Measurements from ENCODE around the gene SRGAP1. TPM values are rescaled to one million over a fixed set of nuclear protein-coding genes. Genes with fewer than 3 reads are reported as not detected.

The SRGAP1 gene
- total and polyA plus RNA-seq, 2 of the 8 experiments (the other 6 are each of a cell fraction or from before 2014, with no cell fraction given) = 3.2 to 7.3 TPM

DNA sequence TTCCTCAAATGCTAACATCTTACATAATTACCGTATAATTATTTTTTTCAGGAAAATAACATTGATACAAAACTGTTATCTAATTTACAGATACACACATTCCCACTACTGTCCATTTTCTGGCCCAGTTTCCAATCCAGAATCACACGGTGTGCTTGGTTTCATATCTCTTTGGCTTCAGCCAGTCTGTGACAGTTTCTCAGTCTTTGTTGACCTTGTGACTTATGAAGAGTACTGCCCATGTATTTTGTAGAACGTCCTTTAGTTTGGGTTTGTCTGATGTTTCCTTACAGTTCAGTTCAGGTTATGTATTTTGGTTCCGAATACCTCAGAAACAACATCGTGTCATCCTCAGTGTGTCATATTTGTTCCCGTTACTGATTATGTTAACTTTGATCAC lies 48.6 kb upstream of the SRGAP1 start:
- H4K20me1 ChIP-seq (replicated peaks in 1 of 2; ENCODE audit: control insufficient read depth in 1 of 2, insufficient read depth in 2 of 2, low read length in 2 of 2) = peaks cover 0 to 2% of the 10 kb centered on the region in 2 experiments
- no peak overlapping the region for H2BK15ac ChIP-seq (ENCODE audit: low read length)
- no peak overlapping the region for H3K56ac ChIP-seq (replicated peaks; ENCODE audit: insufficient read length, low read depth, low read length)
- H2BK12ac ChIP-seq (ENCODE audit: low read depth, low read length) = no peak overlapping the region
- no peak overlapping the region for H3K18ac ChIP-seq (ENCODE audit: extremely low read depth, low read length)
- H3K9ac ChIP-seq (replicated peaks in 1 of 4; ENCODE audit: extremely low read depth in 1 of 4, low read depth in 3 of 4, low read length in 3 of 4) = no peak overlapping the region
- H3K27me3 ChIP-seq (replicated peaks in 1 of 4; ENCODE audit: control insufficient read depth in 3 of 4, extremely low read depth in 1 of 4, insufficient read depth in 3 of 4, low read length in 3 of 4) = no peaks in the 10 kb centered on the region
- no peaks in the 10 kb centered on the region for H3K4me1 ChIP-seq (replicated peaks in 1 of 4; ENCODE audit: control insufficient read depth in 3 of 4, insufficient read depth in 4 of 4, low read length in 3 of 4)
- CTCF ChIA-PET (ENCODE audit: partially characterized antibody) = no interaction called here
- no peak overlapping the region for H3K4ac ChIP-seq (replicated peaks; ENCODE audit: insufficient read length, low read depth, low read length)
- H3K9me3 ChIP-seq (ENCODE audit: insufficient read depth in 2 of 2, low read depth in 1 of 2, low read length in 1 of 2) = no peaks in the 10 kb centered on the region
- H4K8ac ChIP-seq (ENCODE audit: extremely low read depth, insufficient read depth, low read length) = no peak overlapping the region
- WGBS, 2 experiments (ENCODE audit: extremely low coverage in 1 of 2, insufficient coverage in 1 of 2, insufficient read length in 1 of 2, insufficient replicate concordance in 2 of 2, low coverage in 1 of 2, low lambda C conversion rate in 2 of 2, missing lambda C conversion rate in 1 of 2) = 93 to 100% methylated on average over 1 to 6 of the region's 6 CpGs
- no peak overlapping the region for H4K91ac ChIP-seq (replicated peaks; ENCODE audit: insufficient read length, low read length)
- no peak overlapping the region for H3K14ac ChIP-seq (ENCODE audit: insufficient read length)
- H3K79me2 ChIP-seq (ENCODE audit: control insufficient read depth in 1 of 2, insufficient read depth in 2 of 2, low read length in 2 of 2) = no peaks in the 10 kb centered on the region
- H3K27ac ChIP-seq (ENCODE audit: low read depth, low read length) = no peak overlapping the region
- peaks cover 0 to 4% (median 0%) of the 10 kb centered on the region in 4 experiments; a peak in 1 of 8 replicates for H3K36me3 ChIP-seq (ENCODE audit: control insufficient read depth in 2 of 4, insufficient read depth in 4 of 4, low read length in 3 of 4)
- H3K23me2 ChIP-seq (ENCODE audit: low read depth, low read length) = no peaks in the 10 kb centered on the region; the same call in 1 of the 2 replicates
- H2BK20ac ChIP-seq (ENCODE audit: low read length) = no peak overlapping the region
- no peaks in the 10 kb centered on the region for H3K79me1 ChIP-seq (ENCODE audit: low read depth, low read length)
- H3K4me3 ChIP-seq (ENCODE audit: extremely low read depth in 1 of 4, insufficient read depth in 2 of 4, low read depth in 3 of 4, low read length in 4 of 4) = no peak overlapping the region
- TF ChIP-seq RXRA (IDR thresholded peaks at IDR 0.05; ENCODE audit: insufficient read depth, low read depth, low read length) = no peak
- no peak for TF ChIP-seq TCF12 (IDR thresholded peaks at IDR 0.05; ENCODE audit: low read depth, low read length)
- no peak for TF ChIP-seq HDAC6 (IDR thresholded peaks at IDR 0.05; ENCODE audit: low read depth, low read length)
- no peak for TF ChIP-seq SIX5 (IDR thresholded peaks at IDR 0.05; ENCODE audit: low read depth, low read length)
- TF ChIP-seq RBBP5 (IDR thresholded peaks at IDR 0.05; ENCODE audit: borderline replicate concordance, low read depth, low read length) = no peak
- TF ChIP-seq MAFK (IDR thresholded peaks at IDR 0.05; ENCODE audit: low read depth, low read length) = no peak
- TF ChIP-seq TEAD4 (IDR thresholded peaks at IDR 0.05; ENCODE audit: low read depth, low read length) = no peak
- no peak for TF ChIP-seq CHD1 (IDR thresholded peaks at IDR 0.05; ENCODE audit: low read depth, low read length)
- TF ChIP-seq TAF1 (IDR thresholded peaks at IDR 0.05; ENCODE audit: low read depth, low read length) = no peak
- H2BK120ac ChIP-seq (replicated peaks; ENCODE audit: low read depth, low read length) = no peak overlapping the region
- DNase-seq (ENCODE audit: low read depth in 1 of 2, low spot score in 2 of 2) = no peak
- H2AFZ ChIP-seq (ENCODE audit: low read length) = no peak overlapping the region
- no peak overlapping the region for H4K5ac ChIP-seq (ENCODE audit: insufficient read length, low read depth, low read length)
- no peak overlapping the region for H2AK5ac ChIP-seq (ENCODE audit: low read depth, low read length)
- no peak overlapping the region for H3K4me2 ChIP-seq (ENCODE audit: insufficient read depth in 1 of 2, low read depth in 2 of 2, low read length in 2 of 2)
- POLR2A ChIA-PET (ENCODE audit: partially characterized antibody) = no interaction called here
- no peak for FAIRE-seq
- no peak overlapping the region for H2BK5ac ChIP-seq (ENCODE audit: low read depth, low read length)
- no peak overlapping the region for H3K23ac ChIP-seq (ENCODE audit: insufficient read length)
